CD14-positive monocyte (primary cell): ENCODE measurements around the gene AIRE. TPM values are rescaled to one million over a fixed set of nuclear protein-coding genes. Genes with fewer than 3 reads are reported as not detected.

Source experiments
- DNase-seq, 3 donors: peaks; one replicate each; pipeline ENCODE4 v3.0.0-alpha.2; 2011 to 2022
- H2AFZ ChIP-seq: 2 replicates; pipeline ENCODE4 v1.6.0; 2012; ENCODE audit warnings: mild to moderate bottlenecking, low read depth, low read length, inconsistent platforms; ENCODE audit not compliant: insufficient read depth, poor library complexity, severe bottlenecking
- H3K27ac ChIP-seq, 2 donors: 1 replicate in 1 of 2; 2 replicates in 1 of 2; pipeline ENCODE4 v1.5.1; 2012 to 2013; ENCODE audit warnings: low read length in 2 of 2, control low read depth in 1 of 2, inconsistent platforms in 1 of 2, low read depth in 1 of 2, mild to moderate bottlenecking in 1 of 2
- H3K27me3 ChIP-seq, 2 donors: one replicate each; pipeline versions ENCODE4 v1.6.0 to v1.6.1; 2011 to 2013; ENCODE audit warnings: low read length in 2 of 2; ENCODE audit not compliant: control insufficient read depth in 2 of 2, insufficient read depth in 2 of 2
- H3K36me3 ChIP-seq, 2 donors: replicated peaks in 1 of 2; 1 replicate in 1 of 2; 2 replicates in 1 of 2; pipeline versions ENCODE4 v1.5.1 to v1.6.1; 2012 to 2013; ENCODE audit warnings: low read length in 2 of 2, control low read depth in 1 of 2, inconsistent platforms in 1 of 2, mild to moderate bottlenecking in 1 of 2; ENCODE audit not compliant: insufficient read depth in 2 of 2, control insufficient read depth in 1 of 2
- H3K4me1 ChIP-seq, 2 donors: 1 replicate in 1 of 2; 2 replicates in 1 of 2; pipeline versions ENCODE4 v1.5.1 to v1.6.1; 2012 to 2013; ENCODE audit warnings: low read length in 2 of 2, control low read depth in 1 of 2, inconsistent platforms in 1 of 2, mild to moderate bottlenecking in 1 of 2, moderate library complexity in 1 of 2; ENCODE audit not compliant: insufficient read depth in 2 of 2, control insufficient read depth in 1 of 2
- H3K4me2 ChIP-seq: replicated peaks from 2 replicates; pipeline ENCODE3; 2012; ENCODE audit warnings: low read length, moderate library complexity, mild to moderate bottlenecking; ENCODE audit not compliant: poor library complexity, severe bottlenecking; ENCODE audit errors: extremely low read depth
- H3K4me3 ChIP-seq, 3 experiments: fragments of 200-600 bp in 1 of 3; sonication (generic) in 1 of 3; replicated peaks in 1 of 3; 1 replicate in 2 of 3; 2 replicates in 1 of 3; pipeline ENCODE4 v1.5.1; 2011 to 2013; ENCODE audit warnings: low read length in 3 of 3, mild to moderate bottlenecking in 3 of 3, control low read depth in 2 of 3, low read depth in 2 of 3, inconsistent platforms in 1 of 3, moderate library complexity in 1 of 3
- H3K79me2 ChIP-seq: 2 replicates; pipeline ENCODE4 v1.6.0; 2012; ENCODE audit warnings: mild to moderate bottlenecking, control low read depth, inconsistent platforms, low read length, moderate library complexity; ENCODE audit not compliant: insufficient read depth
- H3K9ac ChIP-seq: 2 replicates; pipeline ENCODE4 v1.6.0; 2017; ENCODE audit warnings: low read length, mild to moderate bottlenecking; ENCODE audit not compliant: insufficient read depth, poor library complexity, severe bottlenecking
- H3K9me3 ChIP-seq, 2 donors: replicated peaks in 1 of 2; 1 replicate in 1 of 2; 2 replicates in 1 of 2; pipeline versions ENCODE4 v1.5.1 to v1.6.1; 2012 to 2013; ENCODE audit warnings: low read length in 2 of 2, control low read depth in 1 of 2; ENCODE audit not compliant: control insufficient read depth in 1 of 2, insufficient read depth in 1 of 2
- H4K20me1 ChIP-seq: 2 replicates; pipeline ENCODE4 v1.6.0; 2012; ENCODE audit warnings: mild to moderate bottlenecking, low read length, control low read depth, moderate library complexity; ENCODE audit not compliant: insufficient read depth
- H3K27ac Mint-ChIP-seq, 7 donors: one replicate each; pipeline ENCODE4 v1.8.0; 2020; ENCODE audit warnings: mild to moderate bottlenecking in 7 of 7, mixed read lengths in 7 of 7, moderate library complexity in 6 of 7, inconsistent platforms in 2 of 7
- H3K27me3 Mint-ChIP-seq, 3 donors: one replicate each; pipeline ENCODE4 v1.8.0; 2021 to 2022; ENCODE audit warnings: low read depth in 3 of 3, mild to moderate bottlenecking in 3 of 3, mixed read lengths in 3 of 3, moderate library complexity in 3 of 3, inconsistent platforms in 1 of 3
- H3K36me3 Mint-ChIP-seq, 2 donors: one replicate each; pipeline ENCODE4 v1.8.0; 2020; ENCODE audit warnings: mixed read lengths in 2 of 2, inconsistent platforms in 1 of 2, mild to moderate bottlenecking in 1 of 2
- H3K4me1 Mint-ChIP-seq: one replicate; pipeline ENCODE4 v1.8.0; 2020; ENCODE audit warnings: mild to moderate bottlenecking, mixed read lengths
- H3K4me3 Mint-ChIP-seq, 2 donors: one replicate each; pipeline ENCODE4 v1.8.0; 2020; ENCODE audit warnings: mild to moderate bottlenecking in 2 of 2, mixed read lengths in 2 of 2, moderate library complexity in 1 of 2
- H3K9me3 Mint-ChIP-seq, 7 donors: one replicate each; pipeline ENCODE4 v1.8.0; 2020 to 2022; ENCODE audit warnings: mixed read lengths in 7 of 7, mild to moderate bottlenecking in 6 of 7, moderate library complexity in 6 of 7, inconsistent platforms in 2 of 7
- CTCF ChIP-seq: fragments of 200-600 bp; IDR thresholded peaks from one replicate; pipeline ENCODE4 v1.8.0; 2022; ENCODE audit warnings: antibody characterized with exemption, mild to moderate bottlenecking
- WGBS: methylation state at CpG from one replicate; pipeline ENCODE4 v1.1.5; 2013; ENCODE audit warnings: missing lambda C conversion rate; ENCODE audit not compliant: insufficient coverage; 5-methylcytosine and 5-hydroxymethylcytosine counted together
- intact Hi-C, 2 donors: fragments of 100-400 bp; cut with micrococcal nuclease; formaldehyde crosslinking; loops; one replicate each; pipeline versions ENCODE4 v1.15.0 to v1.15.1; 2023
- polyA plus RNA-seq, 3 donors: library from polyadenylated mRNA; depleted of rRNA in 1 of 3; unstranded in 2 of 3; stranded (reverse) in 1 of 3; fragments of 300-500 nt in 2 of 3; fragments of >200 nt in 1 of 3; fragmentation: Illumina TruSeq in 2 of 3; gene quantifications; 1 replicate in 2 of 3; 2 replicates in 1 of 3; pipeline ENCODE4 v1.2.3, GENCODE V29; 2012 to 2021

Gene AIRE
- polyA plus RNA-seq, 3 donors: not detected

- Mint-ChIP-seq H3K9me3 (peaks cover 0 to 3% (median 0%) of the 10 kb centered on the region in 7 donors), H3K27me3 (peaks cover 3 to 11% (median 4%) of the 10 kb centered on the region in 3 donors), H3K4me1 (peaks cover 17% of the 10 kb centered on the region), H3K27ac (no peak overlapping the region), H3K4me3 (no peak overlapping the region), H3K36me3 (no peaks in the 10 kb centered on the region)
- no peak for TF ChIP-seq CTCF
- H3K79me2 ChIP-seq: peaks cover 5% of the 10 kb centered on the region
- DNase-seq: no peak
- no peaks in the 10 kb centered on the region for H3K36me3 ChIP-seq
- peaks cover 3% of the 10 kb centered on the region for H4K20me1 ChIP-seq
- WGBS: 60% methylated on average over 8 of the region's 10 CpGs
- H3K4me1 ChIP-seq: peaks cover 18 to 26% of the 10 kb centered on the region in 2 donors
- intact Hi-C loops: no loop called here
- peaks cover 0 to 2% of the 10 kb centered on the region in 2 donors for H3K27me3 ChIP-seq
- no peak overlapping the region for H3K4me3 ChIP-seq
- H3K9me3 ChIP-seq: no peaks in the 10 kb centered on the region
- no peak overlapping the region for H2AFZ ChIP-seq
- H3K9ac ChIP-seq: no peak overlapping the region
- H3K4me2 ChIP-seq: no peak overlapping the region
- H3K27ac ChIP-seq: no peak overlapping the region
These were observed 10.0 kb downstream of the AIRE start for GRCh38 chr21:44295646-44296045.

DNA sequence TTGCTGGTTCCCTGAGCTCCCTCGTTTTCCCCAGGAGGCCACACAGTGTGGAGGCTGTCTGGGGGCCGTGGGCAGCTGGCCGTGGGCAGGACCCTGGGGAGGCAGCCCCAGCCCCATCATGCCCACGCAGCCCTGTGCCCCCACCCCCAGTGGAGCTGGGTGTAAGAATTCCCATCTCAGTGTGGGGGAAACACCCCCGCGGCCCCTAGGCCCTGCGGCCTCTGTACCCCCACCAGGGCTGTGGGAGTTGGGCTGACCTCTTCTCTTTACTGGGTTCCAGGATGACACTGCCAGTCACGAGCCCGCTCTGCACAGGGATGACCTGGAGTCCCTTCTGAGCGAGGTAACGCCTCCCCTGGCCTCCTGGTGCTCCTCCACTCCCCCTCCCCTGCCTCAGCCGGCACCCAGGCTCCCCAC, 10.4 kb downstream of the AIRE start:
- no peak for DNase-seq
- peaks cover 8% of the 10 kb centered on the region for H4K20me1 ChIP-seq
- intact Hi-C loops: no loop called here
- no peak overlapping the region for H2AFZ ChIP-seq
- H3K27me3 ChIP-seq: peaks cover 0 to 2% of the 10 kb centered on the region in 2 donors
- no peak for TF ChIP-seq CTCF
- H3K36me3 Mint-ChIP-seq: no peaks in the 10 kb centered on the region
- H3K9me3 ChIP-seq: no peaks in the 10 kb centered on the region
- no peak overlapping the region for H3K27ac Mint-ChIP-seq
- no peak overlapping the region for H3K4me3 ChIP-seq
- no peak overlapping the region for H3K27ac ChIP-seq
- peaks cover 22% of the 10 kb centered on the region for H3K4me1 Mint-ChIP-seq
- no peaks in the 10 kb centered on the region for H3K36me3 ChIP-seq
- H3K4me2 ChIP-seq: no peak overlapping the region
- no peak overlapping the region for H3K4me3 Mint-ChIP-seq
- peaks cover 23 to 31% of the 10 kb centered on the region in 2 donors for H3K4me1 ChIP-seq
- H3K9ac ChIP-seq: no peak overlapping the region
- H3K9me3 Mint-ChIP-seq: peaks cover 0 to 1% (median 0%) of the 10 kb centered on the region in 7 donors
- peaks cover 2 to 11% (median 4%) of the 10 kb centered on the region in 3 donors for H3K27me3 Mint-ChIP-seq
- WGBS: 63% methylated on average over 6 of the region's 12 CpGs
- H3K79me2 ChIP-seq: peaks cover 10% of the 10 kb centered on the region
